PC-9 (cell line): Measurements from ENCODE around the gene LBH. TPM values are rescaled to one million over a fixed set of nuclear protein-coding genes. Genes with fewer than 3 reads are reported as not detected.

Experiments used
- Bru-seq: library from RNA; stranded (reverse); fragments of 400-500 nt; gene quantifications from one replicate; lab custom pipeline; 2021; lab: Mats Ljungman, UMichigan
- BruChase-seq, 2 experiments: library from RNA; stranded (reverse); fragments of 400-500 nt; gene quantifications; one replicate each; lab custom pipeline; 2021; lab: Mats Ljungman, UMichigan
- BruUV-seq: library from RNA; stranded (reverse); fragments of 400-500 nt; replicated peaks from 2 replicates; lab custom pipeline; 2021; lab: Mats Ljungman, UMichigan
- CTCF ChIA-PET: fragments of 300-600 bp; sonication (Branson Sonifier 250); formaldehyde crosslinking; loops from one replicate; lab custom pipeline; 2022; ENCODE audit warnings: antibody characterized with exemption; lab: Charles Lee
- POLR2A ChIA-PET: fragments of 300-600 bp; sonication (Branson Sonifier 250); formaldehyde crosslinking; loops from one replicate; lab custom pipeline; 2022; ENCODE audit warnings: antibody characterized with exemption; ENCODE audit not compliant: unreplicated experiment; lab: Charles Lee
- DNase-seq, 2 experiments: peaks; one replicate each; pipeline versions ENCODE4 v3.0.0 to v3.0.0-alpha.2; 2015 to 2022; ENCODE audit warnings: mixed read lengths in 1 of 2
- H2AFZ ChIP-seq: fragments of 200-600 bp; sonication (generic); 2 replicates; pipeline ENCODE4 v1.8.1; 2017; ENCODE audit warnings: antibody characterized with exemption
- H3F3A ChIP-seq: fragments of 200-600 bp; sonication (generic); 2 replicates; pipeline ENCODE4 v1.8.1; 2017; ENCODE audit warnings: antibody characterized with exemption, mild to moderate bottlenecking, low read depth; ENCODE audit not compliant: insufficient read depth
- H3K27ac ChIP-seq: fragments of 200-600 bp; sonication (generic); 2 replicates; pipeline ENCODE4 v1.6.1; 2016; ENCODE audit warnings: mixed run types
- H3K27me3 ChIP-seq: fragments of 200-600 bp; sonication (generic); 2 replicates; pipeline ENCODE4 v1.6.1; 2016; ENCODE audit warnings: low read depth, mixed run types; ENCODE audit not compliant: insufficient read depth
- H3K36me3 ChIP-seq: fragments of 200-600 bp; sonication (generic); 2 replicates; pipeline ENCODE4 v1.6.1; 2016; ENCODE audit warnings: low read depth, mixed run types
- H3K4me1 ChIP-seq: fragments of 200-600 bp; sonication (generic); replicated peaks from 2 replicates; pipeline ENCODE4 v1.6.1; 2016; ENCODE audit warnings: mixed run types; ENCODE audit not compliant: insufficient read depth
- H3K4me2 ChIP-seq: fragments of 200-600 bp; sonication (generic); 2 replicates; pipeline ENCODE4 v1.6.1; 2017; ENCODE audit warnings: mixed run types
- H3K4me3 ChIP-seq: fragments of 200-600 bp; sonication (generic); 2 replicates; pipeline ENCODE4 v1.6.1; 2016; ENCODE audit warnings: mixed run types
- H3K79me2 ChIP-seq: fragments of 200-600 bp; sonication (generic); 2 replicates; pipeline ENCODE4 v1.6.1; 2017; ENCODE audit warnings: low read depth, mixed run types
- H3K9me2 ChIP-seq: fragments of 200-600 bp; sonication (generic); 2 replicates; pipeline ENCODE4 v1.8.1; 2017; ENCODE audit warnings: mild to moderate bottlenecking; ENCODE audit not compliant: insufficient read depth
- H3K9me3 ChIP-seq: fragments of 200-600 bp; sonication (generic); 2 replicates; pipeline ENCODE4 v1.8.1; 2016; ENCODE audit warnings: low read depth; ENCODE audit not compliant: insufficient read depth
- H4K20me1 ChIP-seq: fragments of 200-600 bp; sonication (generic); 2 replicates; pipeline ENCODE4 v1.8.1; 2017; ENCODE audit not compliant: insufficient read depth
- EZH2 ChIP-seq: fragments of 200-600 bp; sonication (generic); IDR thresholded peaks from 2 replicates; pipeline ENCODE4 v1.8.0; 2017; ENCODE audit warnings: antibody characterized with exemption, low read depth
- intact Hi-C: fragments of 100-400 bp; cut with micrococcal nuclease; formaldehyde crosslinking; loops from one replicate; pipeline ENCODE4 v1.10.0; 2022; ENCODE audit not compliant: unreplicated experiment
- long read RNA-seq: library from polyadenylated mRNA; stranded (forward); transcript quantifications from one replicate; pipeline ENCODE4 v2.0.0, GENCODE V29; 2022
- total RNA-seq: library from RNA; stranded (reverse); gene quantifications from 2 replicates; pipeline ENCODE4 v1.2.3, GENCODE V29; 2021
- TF ChIP-seq, protein P1 (sequence below): fragments of 200-600 bp; sonication (generic); conservative IDR thresholded peaks from 2 replicates; pipeline ENCODE4 v1.6.1; 2017; ENCODE audit warnings: mixed run types, antibody characterized with exemption, mild to moderate bottlenecking, moderate library complexity

The LBH gene
- total RNA-seq (30.6 and 34.4 TPM in 2 replicates), Bru-seq, nascent RNA (percentile 71 among the genes with signal in this experiment), BruChase-seq, experiment 1, labeled RNA remaining after a 2-hour chase (percentile 67 among the genes with signal in this experiment), BruChase-seq, experiment 2, labeled RNA remaining after a 6-hour chase (percentile 86 among the genes with signal in this experiment)
- long read RNA-seq, transcript LBH-201 (3 exons, 3,095 nt), result major isoform, 30 of 53 reads
- long read RNA-seq, partial matches to known transcripts, result 0 of 53 reads
- long read RNA-seq, other reads (novel, unspliced or antisense), result 17 of 53 reads

DNA sequence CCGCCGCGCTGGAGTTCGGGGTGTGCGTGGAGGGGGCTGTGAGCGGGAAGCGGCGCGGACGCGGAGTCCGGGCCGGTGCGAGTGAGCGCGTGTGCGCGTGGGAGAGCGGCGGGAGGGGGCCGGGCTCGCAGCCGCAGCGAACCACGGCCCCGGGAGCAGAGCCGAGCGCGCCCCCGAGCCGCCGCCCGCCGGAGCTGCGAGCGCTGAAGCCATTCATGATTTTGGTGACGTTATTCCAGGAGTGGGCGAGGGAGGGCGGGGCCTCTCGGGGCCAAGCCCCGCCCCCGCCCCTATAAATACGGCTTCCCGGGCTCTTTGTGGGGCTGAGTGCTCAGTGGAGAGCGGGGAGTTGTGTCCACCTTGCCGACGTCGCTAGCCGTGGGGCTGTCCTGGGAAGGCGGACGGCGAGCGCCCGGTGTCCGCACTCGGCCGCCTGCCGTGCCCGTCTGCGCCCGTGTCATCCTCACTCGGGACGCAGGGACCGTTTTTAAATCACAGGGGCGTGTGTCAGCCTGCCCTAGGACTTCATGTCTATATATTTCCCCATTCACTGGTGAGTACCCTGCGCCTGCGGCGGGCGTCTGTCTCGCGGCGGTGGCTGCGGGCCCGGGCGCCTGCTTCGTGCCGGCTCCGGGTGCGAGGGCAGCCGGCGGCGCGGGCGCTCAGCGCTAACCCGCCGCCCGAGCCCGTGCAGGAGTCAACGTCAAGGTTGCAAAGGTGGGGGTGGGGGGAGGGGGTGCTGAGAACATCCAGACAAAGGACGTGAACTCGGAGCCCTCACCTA lies at the start of gene LBH:
LBH (plus strand) TSS at position 323 of the 784 bp plus-strand sequence; CDS start at position 528, 205 bp downstream.
- DNase-seq, result peak in 1 of 2 experiments; percentile 34
- Histone ChIP-seq H3K4me3 (no peak within 1 kb of the TSS), H3K36me3 (no peaks in the 10 kb centered on the region), H4K20me1 (no peaks in the 10 kb centered on the region), H3K27me3 (0 out of 2 replicates have a peak, but pooled peaks cover 11% of the 10 kb centered on the region), H3F3A (peaks cover 19% of the 10 kb centered on the region), H3K4me1 (peaks cover 18% of the 10 kb centered on the region), H3K9me2 (no peaks in the 10 kb centered on the region), H2AFZ (no peak within 1 kb of the TSS), H3K79me2 (no peaks in the 10 kb centered on the region), H3K4me2 (no peak within 1 kb of the TSS), H3K9me3 (no peaks in the 10 kb centered on the region), H3K27ac (no peak within 1 kb of the TSS)
- TF ChIP-seq, protein P1, sequence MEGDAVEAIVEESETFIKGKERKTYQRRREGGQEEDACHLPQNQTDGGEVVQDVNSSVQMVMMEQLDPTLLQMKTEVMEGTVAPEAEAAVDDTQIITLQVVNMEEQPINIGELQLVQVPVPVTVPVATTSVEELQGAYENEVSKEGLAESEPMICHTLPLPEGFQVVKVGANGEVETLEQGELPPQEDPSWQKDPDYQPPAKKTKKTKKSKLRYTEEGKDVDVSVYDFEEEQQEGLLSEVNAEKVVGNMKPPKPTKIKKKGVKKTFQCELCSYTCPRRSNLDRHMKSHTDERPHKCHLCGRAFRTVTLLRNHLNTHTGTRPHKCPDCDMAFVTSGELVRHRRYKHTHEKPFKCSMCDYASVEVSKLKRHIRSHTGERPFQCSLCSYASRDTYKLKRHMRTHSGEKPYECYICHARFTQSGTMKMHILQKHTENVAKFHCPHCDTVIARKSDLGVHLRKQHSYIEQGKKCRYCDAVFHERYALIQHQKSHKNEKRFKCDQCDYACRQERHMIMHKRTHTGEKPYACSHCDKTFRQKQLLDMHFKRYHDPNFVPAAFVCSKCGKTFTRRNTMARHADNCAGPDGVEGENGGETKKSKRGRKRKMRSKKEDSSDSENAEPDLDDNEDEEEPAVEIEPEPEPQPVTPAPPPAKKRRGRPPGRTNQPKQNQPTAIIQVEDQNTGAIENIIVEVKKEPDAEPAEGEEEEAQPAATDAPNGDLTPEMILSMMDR, result no peak
- TF ChIP-seq EZH2, result no peak
- intact Hi-C loops, result loop anchor here (5.0 kb wide), 1 partner anchor 181 kb away; no protein-coding TSS in a partner anchor
- BruUV-seq, result no TSS peak
- ChIA-PET CTCF (no interaction called here), POLR2A (no interaction called here)

DNA sequence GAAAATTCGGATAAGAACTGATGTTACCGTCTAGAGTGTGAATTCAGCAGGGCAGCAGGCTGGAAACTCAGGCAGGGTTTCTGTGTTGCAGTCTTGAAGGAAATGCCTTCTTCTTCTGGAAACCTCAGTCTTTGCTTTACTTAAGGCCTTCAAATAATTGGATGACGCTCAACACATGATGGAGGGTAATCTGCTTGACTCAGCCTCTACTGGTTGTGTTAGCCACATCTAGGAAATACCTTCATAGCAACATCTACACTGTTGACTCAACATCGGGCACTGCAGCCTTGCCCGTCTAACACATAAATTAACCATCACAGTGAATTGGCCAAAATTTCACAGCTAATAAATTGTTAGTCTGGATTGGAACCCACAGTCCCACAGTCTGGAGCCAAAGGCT lies 47.3 kb upstream of the LBH start:
- H3K9me3 ChIP-seq, result no peaks in the 10 kb centered on the region
- TF ChIP-seq EZH2, result no peak
- TF ChIP-seq, protein P1, result no peak
- BruUV-seq, result no TSS peak
- H3K27ac ChIP-seq, result no peak overlapping the region
- ChIA-PET CTCF (no interaction called here), POLR2A (no interaction called here)
- H3K4me2 ChIP-seq, result no peak overlapping the region
- peaks cover 55% of the 10 kb centered on the region; the same call in 1 of the 2 replicates for H3K27me3 ChIP-seq
- no peaks in the 10 kb centered on the region for H3F3A ChIP-seq
- H3K36me3 ChIP-seq, result no peaks in the 10 kb centered on the region
- intact Hi-C loops, result no loop called here
- DNase-seq, result no peak
- H3K4me3 ChIP-seq, result no peak overlapping the region
- H3K79me2 ChIP-seq, result no peaks in the 10 kb centered on the region
- H3K9me2 ChIP-seq, result no peaks in the 10 kb centered on the region
- H2AFZ ChIP-seq, result no peak overlapping the region
- no peaks in the 10 kb centered on the region for H4K20me1 ChIP-seq
- H3K4me1 ChIP-seq, result no peaks in the 10 kb centered on the region

DNA sequence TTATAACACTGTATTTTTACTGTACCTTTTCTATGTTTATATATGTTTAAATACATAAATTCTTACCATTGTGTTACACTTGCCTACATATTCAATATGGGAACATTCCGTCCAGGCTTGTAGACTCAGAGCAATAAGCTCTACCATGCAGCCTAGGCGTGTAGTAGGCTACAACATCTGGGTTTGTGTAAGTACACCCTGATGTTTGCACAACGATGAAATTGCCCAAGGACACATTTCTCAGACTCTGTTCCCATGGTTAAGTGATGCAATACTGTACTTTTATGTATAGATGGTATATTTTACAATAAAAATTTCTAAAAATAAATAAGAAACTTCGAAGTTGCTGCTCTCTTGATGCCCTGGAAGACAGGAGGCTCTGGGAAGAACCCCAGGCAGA lies 46.2 kb upstream of the LBH start:
- Histone ChIP-seq H2AFZ (no peak overlapping the region), H3K27me3 (peaks cover 43% of the 10 kb centered on the region; the same call in 1 of the 2 replicates), H3K4me1 (no peaks in the 10 kb centered on the region), H3K9me3 (no peaks in the 10 kb centered on the region), H3K4me3 (no peak overlapping the region), H3K9me2 (no peaks in the 10 kb centered on the region), H3K79me2 (no peaks in the 10 kb centered on the region), H3K27ac (no peak overlapping the region), H3K4me2 (no peak overlapping the region), H4K20me1 (no peaks in the 10 kb centered on the region), H3F3A (no peaks in the 10 kb centered on the region), H3K36me3 (no peaks in the 10 kb centered on the region)
- TF ChIP-seq EZH2, result no peak
- TF ChIP-seq, protein P1, result no peak
- POLR2A ChIA-PET, result no interaction called here
- no peak for DNase-seq
- BruUV-seq, result no TSS peak
- intact Hi-C loops, result no loop called here
- CTCF ChIA-PET, result no interaction called here
